ENCODE data around the gene KCNK5. TPM values are rescaled to one million over a fixed set of nuclear protein-coding genes. Genes with fewer than 3 reads are reported as not detected.

KCNK5 gene
- total and polyA plus RNA-seq, 2 experiments from 2014 or later: 0.21 to 0.27 TPM

DNA sequence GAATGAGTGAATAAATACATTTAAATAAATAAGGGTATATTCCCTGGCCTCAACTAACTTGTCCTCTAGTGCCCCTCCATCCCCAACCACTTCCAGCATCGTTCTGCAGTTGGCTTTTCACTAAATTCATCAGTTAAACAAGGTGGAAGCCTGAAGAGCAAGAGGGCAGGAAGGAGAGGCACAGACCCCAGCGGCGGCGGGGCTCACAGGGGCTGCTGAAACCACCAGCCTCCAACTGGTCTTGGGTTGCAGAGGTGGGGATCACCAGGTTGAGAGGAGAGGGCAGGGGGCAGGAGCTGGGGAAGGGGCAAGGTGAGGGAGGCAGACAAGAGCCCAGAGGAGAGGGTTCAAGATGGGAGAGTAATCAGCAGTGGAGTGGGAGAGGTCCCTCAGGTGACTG is 27.1 kb downstream of the KCNK5 start:
- Histone ChIP-seq H3K27ac (no peak overlapping the region), H3K9me3 (ENCODE audit: low read depth) (no peaks in the 10 kb centered on the region), H3K36me3 (no peaks in the 10 kb centered on the region), H3K27me3 (no peaks in the 10 kb centered on the region), H3K4me3 (no peak overlapping the region), H3K4me1 (ENCODE audit: low read depth) (peaks cover 2% of the 10 kb centered on the region)
- no peak for TF ChIP-seq CTCF (IDR thresholded peaks at IDR 0.05; ENCODE audit: low read depth, low read length)
- DNase-seq (ENCODE audit: low read depth in 1 of 2, low spot score in 1 of 2): no peak

- Histone ChIP-seq H3K27ac (no peak overlapping the region), H3K27me3 (no peaks in the 10 kb centered on the region), H3K4me1 (ENCODE audit: low read depth) (peaks cover 2% of the 10 kb centered on the region), H3K4me3 (no peak overlapping the region), H3K36me3 (no peaks in the 10 kb centered on the region), H3K9me3 (ENCODE audit: low read depth) (no peaks in the 10 kb centered on the region)
- TF ChIP-seq CTCF (IDR thresholded peaks at IDR 0.05; ENCODE audit: low read depth, low read length): no peak
- DNase-seq (ENCODE audit: low read depth in 1 of 2, low spot score in 1 of 2): no peak
Measured at GRCh38 chr6:39200498-39201020, 28.7 kb downstream of the KCNK5 start.

- Histone ChIP-seq H3K4me3 (no peak overlapping the region), H3K36me3 (no peaks in the 10 kb centered on the region), H3K27me3 (no peaks in the 10 kb centered on the region), H3K27ac (no peak overlapping the region), H3K4me1 (ENCODE audit: low read depth) (peaks cover 2% of the 10 kb centered on the region), H3K9me3 (ENCODE audit: low read depth) (no peaks in the 10 kb centered on the region)
- no peak for TF ChIP-seq CTCF (IDR thresholded peaks at IDR 0.05; ENCODE audit: low read depth, low read length)
- DNase-seq (ENCODE audit: low read depth in 1 of 2, low spot score in 1 of 2): no peak
Measured at GRCh38 chr6:39199976-39200375, 29.3 kb downstream of the KCNK5 start.

DNA sequence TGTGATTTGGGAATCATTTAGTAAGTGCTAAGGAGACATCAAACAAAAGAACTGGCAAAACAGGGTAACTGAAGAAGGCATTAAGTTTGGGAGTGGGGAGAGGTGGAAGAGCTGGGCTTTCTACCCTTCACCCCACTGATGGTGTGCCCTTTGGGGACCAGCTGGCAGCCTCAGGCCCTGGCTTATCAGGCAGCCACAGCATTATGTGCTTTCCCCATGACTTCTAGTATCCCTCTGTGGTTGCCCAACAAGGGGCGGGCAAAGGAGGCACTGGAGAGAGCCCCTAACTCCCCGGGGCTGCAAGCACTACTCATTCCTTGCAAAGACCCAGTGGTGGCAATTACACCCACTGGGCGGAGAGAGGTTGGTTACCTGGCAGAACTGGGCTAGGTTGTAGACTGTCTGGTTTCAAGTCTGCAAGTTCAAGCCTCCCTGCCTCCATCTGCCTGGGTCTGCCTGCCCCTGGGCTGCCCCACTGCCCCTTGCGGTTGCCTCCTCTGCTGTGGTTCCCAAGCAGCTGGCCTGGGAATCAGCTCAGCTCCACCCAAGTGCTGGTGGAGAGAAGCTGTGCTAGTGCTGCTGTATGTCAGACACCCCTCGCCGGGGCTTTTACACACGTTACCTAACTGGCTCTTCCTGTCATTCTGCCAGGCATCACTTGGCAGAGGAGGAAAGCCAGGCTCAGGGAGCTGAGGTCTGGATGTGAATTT is 29.9 kb downstream of the KCNK5 start:
- TF ChIP-seq CTCF (IDR thresholded peaks at IDR 0.05; ENCODE audit: low read depth, low read length): no peak
- Histone ChIP-seq H3K36me3 (no peaks in the 10 kb centered on the region), H3K27me3 (no peaks in the 10 kb centered on the region), H3K9me3 (ENCODE audit: low read depth) (no peaks in the 10 kb centered on the region), H3K4me1 (ENCODE audit: low read depth) (no peaks in the 10 kb centered on the region), H3K4me3 (no peak overlapping the region), H3K27ac (no peak overlapping the region)
- DNase-seq (ENCODE audit: low read depth in 1 of 2, low spot score in 1 of 2): no peak

- TF ChIP-seq CTCF (IDR thresholded peaks at IDR 0.05; ENCODE audit: low read depth, low read length): no peak
- Histone ChIP-seq H3K4me1 (ENCODE audit: low read depth) (peaks cover 2% of the 10 kb centered on the region), H3K27ac (no peak overlapping the region), H3K27me3 (no peaks in the 10 kb centered on the region), H3K4me3 (no peak overlapping the region), H3K9me3 (ENCODE audit: low read depth) (no peaks in the 10 kb centered on the region), H3K36me3 (no peaks in the 10 kb centered on the region)
- DNase-seq (ENCODE audit: low read depth in 1 of 2, low spot score in 1 of 2): no peak
Measured at GRCh38 chr6:39198528-39198927, 30.7 kb downstream of the KCNK5 start.

Data from cardiac muscle cell (in vitro differentiated cells and primary cell).